GM18868 (cell line): Measurements from ENCODE around the gene SEL1L2.

Experiments used
- ATAC-seq: cut with Tn5 transposase; IDR thresholded peaks from one replicate; pipeline ENCODE4 v1.9.1; 2021; ENCODE audit warnings: mild to moderate bottlenecking, moderate library complexity; ENCODE audit not compliant: unreplicated experiment

SEL1L2 gene

DNA sequence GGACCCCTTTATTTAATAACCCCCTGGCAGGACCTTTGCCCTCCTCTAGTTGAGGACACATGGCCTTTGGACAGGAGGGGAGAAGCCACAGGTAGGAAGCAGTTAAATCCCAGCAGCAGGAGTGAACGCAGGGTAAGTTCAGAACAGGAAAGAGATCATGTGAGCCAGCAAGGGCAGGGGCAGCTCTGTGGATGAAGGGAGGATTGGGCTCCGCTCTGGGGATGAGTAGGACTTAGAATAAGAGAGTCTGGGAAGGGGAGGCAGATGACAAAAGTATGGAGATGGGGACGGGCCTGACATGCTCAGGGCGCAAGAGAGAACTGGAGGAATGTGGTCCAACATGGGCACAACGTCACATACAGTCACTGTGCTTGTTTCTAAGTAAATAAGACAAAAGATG, 116.6 kb downstream of the SEL1L2 start:
- no peak for ATAC-seq

DNA sequence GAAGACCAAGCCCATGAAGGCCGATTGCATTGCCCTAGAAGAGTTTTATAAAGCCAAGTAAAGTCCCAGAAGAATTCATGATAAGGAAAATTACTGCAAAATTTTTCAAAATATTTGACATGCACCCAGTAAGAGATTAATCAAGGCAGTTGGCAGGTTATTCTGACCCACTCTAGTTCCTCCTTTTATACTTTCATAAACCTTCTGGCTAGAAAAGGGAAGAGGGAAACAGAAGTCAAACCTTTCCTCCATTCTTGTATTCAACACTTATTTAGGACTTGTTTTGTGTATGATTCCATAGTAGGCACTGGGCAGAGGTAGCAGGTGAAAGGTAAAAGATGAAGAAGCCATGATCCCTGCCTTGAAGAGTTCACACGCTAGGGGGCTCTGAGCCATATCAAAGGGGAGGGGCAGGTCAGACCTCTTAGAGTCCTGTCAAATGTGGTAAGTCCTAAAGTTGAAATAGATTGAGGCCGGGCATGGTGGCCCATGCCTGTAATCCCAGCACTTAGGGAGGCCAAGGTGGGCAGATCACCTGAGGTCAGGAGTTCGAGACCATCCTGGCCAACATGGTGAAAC, 120.2 kb downstream of the SEL1L2 start:
- ATAC-seq, result no peak

DNA sequence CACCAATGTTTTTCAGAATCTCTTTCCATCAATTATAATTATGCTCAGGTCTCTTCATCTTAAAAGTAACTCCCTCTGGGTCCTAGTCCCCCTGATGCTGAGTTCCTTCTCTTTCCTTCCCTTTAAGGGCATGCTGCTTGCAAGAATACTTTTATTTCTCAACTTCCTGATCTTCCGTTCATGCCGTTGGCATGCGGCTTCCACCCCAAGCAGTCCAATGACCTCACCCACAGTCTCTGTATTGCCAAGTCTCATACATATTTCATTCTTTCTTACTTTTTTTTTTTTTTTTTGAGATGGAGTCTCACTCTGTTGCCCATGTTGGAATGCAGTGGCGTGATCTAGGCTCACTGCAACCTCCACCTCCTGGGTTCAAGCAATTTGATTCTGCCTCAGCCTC, 122.1 kb downstream of the SEL1L2 start:
- ATAC-seq, result no peak

DNA sequence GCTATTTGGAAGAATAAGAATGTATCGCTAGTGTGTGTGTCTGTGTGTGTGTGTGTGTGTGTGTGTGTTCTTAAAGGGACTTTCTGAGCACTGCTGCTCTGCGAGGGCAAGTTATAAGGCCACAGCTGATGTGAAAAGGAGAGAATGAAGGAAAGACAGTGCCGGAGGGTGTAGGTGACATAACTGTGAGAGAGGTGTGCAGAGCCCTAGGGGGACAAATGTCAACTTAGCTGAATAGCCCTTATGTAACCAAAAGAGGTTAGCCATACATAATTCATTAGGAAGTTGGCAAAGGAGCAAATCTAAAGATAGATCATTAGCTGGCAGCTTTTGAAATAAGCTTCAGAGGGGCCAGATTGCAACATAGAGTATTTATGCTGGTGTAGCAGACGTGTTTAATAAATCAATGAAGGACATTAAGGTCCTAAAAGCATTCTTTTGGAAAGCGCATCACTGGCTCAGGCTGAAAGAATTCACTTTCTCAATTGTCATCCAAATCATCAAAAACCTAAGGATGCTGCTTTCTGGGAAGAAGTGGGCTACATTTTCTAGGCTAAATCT, 124.5 kb downstream of the SEL1L2 start:
- ATAC-seq, result no peak

DNA sequence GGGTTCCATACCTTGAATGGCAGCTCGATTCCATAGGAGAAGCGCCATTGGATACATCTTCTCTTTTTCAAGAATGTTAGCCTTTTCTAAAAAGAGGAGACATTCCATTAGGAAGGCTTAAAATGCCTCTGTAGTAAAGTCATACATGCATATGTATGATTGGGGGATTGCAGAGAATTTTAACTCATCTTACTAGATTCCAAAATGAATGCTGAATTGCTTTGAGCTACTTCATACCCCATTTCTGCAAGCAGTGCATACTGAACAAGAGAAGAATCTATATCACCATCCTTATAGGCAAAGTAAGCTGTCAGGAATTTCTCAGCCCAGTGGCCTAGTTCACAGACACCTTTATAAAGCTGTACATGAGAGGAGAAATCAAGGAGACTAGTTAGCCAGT, 125.3 kb downstream of the SEL1L2 start:
- ATAC-seq, result no peak

DNA sequence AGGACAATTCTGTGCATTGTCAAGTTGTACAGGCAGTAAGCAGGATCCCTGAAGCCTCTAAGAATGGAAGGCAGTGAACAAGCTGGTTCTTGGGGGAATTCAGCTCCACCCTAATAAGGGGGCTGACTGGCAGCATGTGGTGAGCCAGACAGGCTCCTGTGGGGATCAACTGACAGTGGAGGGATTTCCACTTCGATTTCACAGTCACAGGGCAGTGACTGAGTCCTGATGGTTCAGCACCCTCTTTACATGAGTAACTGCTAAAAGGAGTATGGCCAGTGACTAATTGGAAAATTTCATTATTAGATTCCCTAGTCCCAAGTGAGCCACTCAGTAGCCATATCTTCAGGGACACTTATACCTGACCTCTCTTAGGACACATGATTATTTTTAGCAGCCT, 127.2 kb downstream of the SEL1L2 start:
- ATAC-seq, result no peak

DNA sequence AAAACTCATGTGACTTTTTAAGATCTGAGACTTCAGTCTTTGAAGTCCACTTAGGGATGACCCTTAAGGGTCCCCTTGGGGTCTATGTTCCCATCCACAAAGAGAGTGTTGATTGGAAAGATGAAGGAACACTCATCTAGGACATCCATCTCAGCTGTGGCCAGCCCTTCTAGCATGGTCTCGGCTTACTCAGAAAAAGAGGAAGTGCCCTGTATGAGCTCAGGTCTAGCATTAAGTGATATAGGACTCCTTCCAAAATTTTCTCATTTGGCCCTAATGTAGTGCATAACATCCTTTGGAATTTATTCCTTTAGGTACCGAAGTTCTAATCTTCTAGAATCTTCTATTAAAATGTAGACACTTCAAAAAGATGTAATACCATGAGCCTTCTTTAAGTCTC, 128.2 kb downstream of the SEL1L2 start:
- ATAC-seq, result no peak

DNA sequence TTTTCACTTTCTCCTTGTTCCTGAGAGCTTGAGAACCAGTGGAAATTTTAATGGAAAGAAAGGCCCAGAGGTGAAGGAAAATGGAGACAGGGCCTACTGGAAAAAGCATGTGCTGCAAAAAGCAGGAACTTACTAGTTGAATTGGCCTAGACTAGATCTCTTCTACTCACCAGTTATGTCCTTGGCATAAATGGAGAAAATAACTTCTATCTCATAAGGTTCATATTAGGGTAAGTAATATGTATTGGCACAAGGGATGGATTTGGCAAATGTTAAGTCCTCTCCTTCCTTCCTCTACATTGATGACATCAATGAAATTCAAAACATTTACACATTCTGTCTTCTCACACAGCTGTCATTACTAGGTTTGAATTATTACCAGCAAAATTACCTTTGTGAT, 131.5 kb downstream of the SEL1L2 start:
- ATAC-seq, result no peak

DNA sequence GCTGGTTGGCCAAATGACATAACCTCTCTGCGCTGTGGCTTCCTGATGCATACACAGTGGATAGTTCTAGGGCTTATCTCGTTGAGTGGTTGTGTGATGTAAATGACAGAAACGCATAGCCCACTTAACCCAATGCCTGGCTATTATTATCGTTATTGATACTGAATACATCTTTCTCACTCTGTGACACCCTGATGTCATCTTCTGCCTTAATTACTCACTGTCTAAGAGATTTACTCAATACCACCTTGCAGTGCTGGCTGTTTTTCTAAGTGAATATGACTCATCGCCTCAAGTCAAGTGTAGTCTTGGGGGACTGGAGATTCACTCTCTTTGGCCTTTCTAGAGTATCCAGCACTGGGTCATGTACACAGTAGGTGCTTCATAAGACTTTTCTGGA, 132.0 kb downstream of the SEL1L2 start:
- no peak for ATAC-seq

DNA sequence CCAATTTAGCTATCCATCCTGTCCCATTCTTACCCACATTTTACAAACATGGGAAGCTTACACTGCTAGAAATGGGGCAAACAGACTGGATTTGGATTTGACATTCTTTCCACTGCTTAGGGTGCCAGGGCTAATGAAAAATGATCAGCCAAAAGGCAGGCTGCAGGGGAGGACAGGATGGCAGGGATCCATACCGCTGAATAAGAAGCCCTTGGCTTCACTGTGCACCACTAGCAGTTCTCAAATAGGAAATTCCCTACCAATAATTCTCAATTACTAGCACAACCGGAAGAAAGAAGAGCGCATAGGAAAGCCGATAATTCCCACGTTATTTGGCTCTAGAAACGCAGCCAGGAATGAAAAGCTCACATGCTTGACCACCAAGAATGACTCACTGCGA, 132.5 kb downstream of the SEL1L2 start:
- ATAC-seq, result no peak

DNA sequence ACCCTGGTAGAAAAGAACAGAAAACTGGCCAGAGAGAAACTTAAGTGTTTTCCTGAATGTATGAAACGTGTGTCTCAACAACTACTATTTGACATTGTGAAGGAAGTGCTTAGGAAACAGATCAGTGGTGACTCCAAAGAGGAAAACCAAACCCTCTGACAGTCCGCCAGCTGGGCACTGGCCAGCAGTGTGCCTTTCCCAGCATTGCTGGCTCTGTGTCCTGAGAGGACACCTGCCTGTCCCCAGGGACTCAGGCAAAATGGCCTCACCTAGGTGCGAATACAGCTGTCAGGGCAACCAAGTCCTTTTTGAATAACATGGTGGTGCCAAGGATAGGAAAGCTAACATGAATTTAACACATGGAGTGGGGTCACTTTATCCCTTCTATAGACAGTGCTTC, 133.1 kb downstream of the SEL1L2 start:
- ATAC-seq, result no peak

DNA sequence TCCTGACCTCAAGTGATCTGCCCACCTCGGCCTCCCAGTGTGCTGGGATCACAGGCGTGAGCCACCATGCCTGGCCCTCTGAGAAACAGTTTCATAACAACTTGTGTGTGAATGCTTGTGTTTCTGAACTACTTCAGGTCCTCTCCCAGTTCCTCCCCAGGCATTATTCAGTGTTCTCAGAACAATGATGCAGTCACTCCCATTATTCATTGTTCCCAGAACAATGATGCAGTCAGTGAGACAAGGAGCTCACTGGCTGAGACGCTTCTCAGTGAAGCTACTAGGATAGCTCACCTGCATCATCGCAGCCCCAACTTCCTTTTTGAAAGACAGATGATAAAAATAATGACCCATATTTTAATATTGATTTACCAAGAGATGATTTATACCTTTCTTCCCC, 134.1 kb downstream of the SEL1L2 start:
- ATAC-seq, result no peak

DNA sequence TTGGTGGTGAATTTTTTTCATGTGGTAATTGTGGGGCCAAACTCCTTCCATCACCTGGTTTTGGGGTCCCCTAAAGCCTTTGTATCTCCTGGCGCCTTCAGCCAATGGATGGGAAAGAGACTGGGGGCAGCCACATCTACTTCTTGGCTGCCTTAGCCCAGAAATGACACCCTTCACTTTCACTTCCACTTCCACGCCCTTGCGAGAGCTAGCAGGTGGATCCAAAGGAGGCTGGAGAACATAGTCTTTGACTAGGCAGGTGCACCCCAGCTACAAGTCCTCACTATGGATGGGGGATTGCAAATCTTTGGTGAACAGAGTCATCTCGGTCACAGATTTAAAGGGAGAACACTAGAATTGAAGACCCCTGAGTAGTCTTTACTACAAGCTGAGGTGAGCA, 134.8 kb downstream of the SEL1L2 start:
- peak; percentile 57 for ATAC-seq

DNA sequence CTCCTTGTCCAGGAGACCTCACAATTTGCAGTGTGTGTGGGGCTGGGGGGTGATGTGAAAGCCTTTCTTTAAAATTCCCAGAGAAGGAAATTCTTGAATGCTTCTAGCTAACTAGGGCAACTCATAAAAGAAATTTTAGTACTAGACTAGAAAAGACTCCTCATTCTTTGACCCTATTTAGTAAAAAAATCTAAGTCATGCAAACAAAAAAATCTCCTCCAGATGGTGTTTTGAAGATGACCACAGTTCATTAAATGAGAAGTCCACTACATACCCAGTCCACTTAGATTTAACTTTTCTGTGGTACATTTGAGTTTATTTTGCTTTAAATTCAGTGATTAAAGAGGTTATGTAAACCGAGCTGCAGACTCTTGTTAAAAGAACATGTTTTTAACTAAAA, 138.1 kb downstream of the SEL1L2 start:
- ATAC-seq, result no peak

DNA sequence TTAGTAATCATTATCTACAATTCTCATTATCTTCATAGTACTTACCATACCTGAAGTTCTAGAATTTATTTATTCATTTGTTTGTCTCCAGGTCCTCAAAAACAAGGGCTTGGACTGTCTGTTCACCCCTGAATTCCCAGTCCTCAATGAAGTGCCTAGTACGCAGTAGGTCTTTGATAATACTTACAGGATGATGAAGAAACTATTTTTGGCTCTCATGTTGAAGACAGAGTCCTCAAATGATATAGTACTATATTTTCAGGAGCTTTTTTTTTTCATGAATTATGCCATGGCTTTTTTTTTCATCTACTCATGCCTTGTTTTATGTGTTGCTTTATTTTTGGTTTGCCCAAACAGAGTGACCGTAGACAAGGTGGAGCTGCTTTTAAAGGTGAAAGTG, 139.1 kb downstream of the SEL1L2 start:
- ATAC-seq, result no peak

DNA sequence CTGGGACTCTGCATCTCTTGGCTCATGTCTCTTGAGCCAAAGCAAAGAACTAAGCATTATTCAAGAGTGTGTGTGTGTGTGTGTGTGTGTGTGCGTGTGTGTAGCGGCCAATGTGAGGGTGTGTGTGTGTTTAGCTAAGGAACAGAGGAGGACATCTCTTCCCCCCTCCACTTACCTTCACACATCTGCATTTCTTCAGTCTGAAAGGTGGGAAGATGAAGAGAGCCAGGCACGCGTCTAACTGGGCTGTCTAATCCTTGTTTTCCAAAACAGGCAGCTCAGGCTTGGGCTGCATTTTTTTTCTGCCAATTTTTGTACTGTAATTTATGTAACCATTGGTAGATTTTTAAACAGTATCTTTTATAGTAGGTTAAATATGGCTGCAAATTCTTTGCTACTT, 146.1 kb downstream of the SEL1L2 start:
- no peak for ATAC-seq

DNA sequence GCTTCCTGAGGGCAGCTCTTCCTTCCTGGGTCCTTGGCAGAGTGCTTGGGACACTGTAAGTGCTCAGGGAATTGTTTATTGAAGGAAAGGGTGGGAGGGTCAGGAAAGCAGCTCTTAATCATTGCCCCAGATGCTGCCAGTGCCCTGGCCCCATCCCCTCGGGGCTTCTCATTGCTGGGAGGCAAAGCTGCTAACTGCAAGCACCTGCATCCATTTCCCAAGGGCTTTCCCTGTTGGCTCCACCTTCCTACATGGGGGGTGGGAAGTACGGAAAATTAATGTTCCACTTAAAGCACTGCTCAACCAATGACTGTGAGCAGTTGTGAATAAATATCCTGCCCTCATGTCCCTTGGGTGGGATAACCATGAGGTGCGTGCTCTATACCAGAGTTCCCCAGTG, 149.2 kb downstream of the SEL1L2 start:
- ATAC-seq, result no peak

DNA sequence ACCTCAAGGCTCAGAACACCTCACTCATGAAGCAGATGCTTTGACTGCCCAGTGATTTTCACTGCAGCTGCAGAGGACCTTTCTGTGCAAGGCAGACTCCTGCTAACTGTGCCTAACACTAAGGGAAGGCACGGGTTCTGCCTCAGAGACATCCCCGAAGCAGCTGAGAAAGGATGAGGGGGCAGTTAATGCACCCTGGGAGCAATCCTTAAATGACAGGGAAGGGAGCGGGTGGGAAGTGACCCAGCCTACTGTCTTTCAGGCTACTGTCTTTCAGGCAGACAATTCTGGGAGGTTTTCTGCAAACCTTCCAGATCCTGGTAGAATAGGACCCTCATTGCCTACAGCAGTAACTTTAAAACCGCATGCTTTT, 150.3 kb downstream of the SEL1L2 start:
- no peak for ATAC-seq

DNA sequence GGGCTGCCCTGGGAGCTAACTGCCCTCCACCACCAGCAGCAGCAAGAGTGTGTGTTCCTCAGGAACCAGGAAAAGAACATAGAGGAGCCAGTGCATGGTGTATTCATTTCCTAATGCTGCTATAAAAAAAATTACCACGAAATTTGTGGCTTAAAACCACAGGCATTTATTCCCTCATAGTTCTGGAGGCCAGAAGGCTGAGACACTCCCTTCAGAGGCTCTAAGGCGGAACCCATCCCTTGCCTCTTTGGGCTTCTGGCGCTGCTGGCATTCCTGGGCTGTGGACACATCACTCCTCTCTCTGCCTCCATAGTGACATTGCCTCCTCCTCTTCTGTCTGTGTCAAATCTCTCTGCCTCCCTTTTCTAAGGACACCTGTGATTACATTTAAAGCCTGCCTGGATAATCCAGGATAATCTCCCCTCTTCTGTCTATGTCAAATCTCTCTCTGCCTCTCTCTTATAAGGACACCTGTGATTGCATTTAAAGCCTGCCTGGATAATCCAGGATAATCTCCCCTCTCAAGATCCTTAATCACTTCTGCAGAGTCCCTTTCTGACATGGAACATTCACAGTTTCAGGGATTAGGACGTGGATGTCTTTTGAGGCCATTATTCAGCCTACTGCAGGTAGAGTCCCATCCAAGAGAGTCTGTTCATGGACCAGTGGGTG, 150.9 kb downstream of the SEL1L2 start:
- no peak for ATAC-seq

DNA sequence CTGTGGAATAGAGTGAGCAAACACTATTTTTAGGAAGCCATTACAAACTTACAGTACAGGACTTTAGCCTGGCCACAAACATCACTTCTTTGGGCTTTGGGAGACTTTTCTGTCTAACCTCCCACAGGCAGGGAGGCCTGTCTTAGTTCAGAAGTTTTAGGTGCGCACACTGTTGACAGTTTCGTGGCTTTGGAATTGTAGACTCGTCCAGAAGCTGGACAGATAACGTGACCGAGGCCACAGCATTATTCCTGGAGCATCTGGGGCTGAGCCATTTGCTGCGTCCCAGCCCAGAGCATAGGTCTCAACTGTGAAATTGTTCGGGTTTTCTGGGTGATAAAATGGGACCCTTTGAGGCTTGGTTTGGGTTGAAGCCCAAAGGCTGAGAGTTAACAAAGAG, 151.8 kb downstream of the SEL1L2 start:
- ATAC-seq, result no peak

DNA sequence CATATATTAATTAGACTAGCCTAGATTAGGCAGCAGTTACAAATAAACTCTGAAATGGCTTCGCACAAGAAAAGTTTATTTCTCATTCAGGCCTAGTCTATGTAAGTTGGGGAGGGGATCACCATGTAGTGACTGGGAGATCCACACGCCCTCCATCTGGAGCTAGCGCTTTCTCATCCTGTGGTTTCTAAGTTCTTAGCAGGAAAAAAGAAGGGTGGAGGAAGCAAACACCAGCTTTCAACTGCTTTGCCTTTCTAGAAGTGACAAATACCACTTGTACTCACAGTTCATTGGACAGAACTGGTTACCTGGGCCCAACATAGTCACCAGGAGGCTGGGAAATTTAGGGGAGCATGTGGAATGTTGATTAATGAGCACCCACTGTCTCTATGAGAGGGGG, 158.9 kb downstream of the SEL1L2 start:
- ATAC-seq, result no peak

DNA sequence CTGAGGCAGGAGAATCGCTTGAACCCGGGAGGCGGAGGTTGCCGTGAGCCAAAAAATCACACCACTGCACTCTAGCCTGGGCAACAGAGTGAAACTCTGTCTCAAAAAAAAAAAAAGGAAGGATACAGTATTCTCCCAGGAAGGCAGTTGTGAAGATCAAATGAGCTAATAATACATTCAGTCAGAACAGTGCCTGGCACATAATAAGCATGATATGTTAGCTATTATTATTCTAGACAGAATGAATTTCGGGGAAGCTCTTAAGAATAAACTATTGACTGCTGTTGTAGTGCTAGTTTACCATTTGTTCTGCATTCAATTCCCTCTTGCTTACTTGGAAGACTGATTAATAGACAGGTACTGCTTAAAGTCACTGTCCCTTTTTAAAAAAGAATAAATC, 164.9 kb downstream of the SEL1L2 start:
- no peak for ATAC-seq

DNA sequence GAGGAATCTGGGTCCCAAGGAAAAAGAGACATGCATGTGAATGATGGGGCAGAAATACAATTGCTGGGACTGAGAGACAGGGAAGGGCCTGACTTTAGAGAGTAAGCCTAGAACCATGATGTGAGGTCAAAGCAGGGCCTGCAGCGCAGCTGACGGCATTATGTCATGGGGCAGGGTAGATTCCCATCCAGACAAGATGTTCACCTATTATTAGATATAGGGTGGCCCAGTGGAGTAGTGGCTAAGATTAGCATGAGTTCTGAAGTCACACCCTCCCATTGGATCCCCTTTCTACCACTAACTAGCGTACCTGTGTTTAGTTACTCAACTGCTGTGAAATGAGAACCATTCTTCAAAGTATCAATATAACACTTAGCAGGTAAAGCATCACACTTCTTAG, 166.0 kb downstream of the SEL1L2 start:
- no peak for ATAC-seq
